Limb (tissue), 2 donors: ENCODE data around the gene GRIN3B.

Experiments
- DNase-seq, 2 donors: peaks; one replicate each; pipeline ENCODE4 v3.0.0-alpha.2; 2016; ENCODE audit errors: extremely low spot score in 2 of 2

The GRIN3B gene

GRCh38 chr19:1041272-1041834, 41.1 kb downstream of the GRIN3B start:
- DNase-seq, result no peak

DNA sequence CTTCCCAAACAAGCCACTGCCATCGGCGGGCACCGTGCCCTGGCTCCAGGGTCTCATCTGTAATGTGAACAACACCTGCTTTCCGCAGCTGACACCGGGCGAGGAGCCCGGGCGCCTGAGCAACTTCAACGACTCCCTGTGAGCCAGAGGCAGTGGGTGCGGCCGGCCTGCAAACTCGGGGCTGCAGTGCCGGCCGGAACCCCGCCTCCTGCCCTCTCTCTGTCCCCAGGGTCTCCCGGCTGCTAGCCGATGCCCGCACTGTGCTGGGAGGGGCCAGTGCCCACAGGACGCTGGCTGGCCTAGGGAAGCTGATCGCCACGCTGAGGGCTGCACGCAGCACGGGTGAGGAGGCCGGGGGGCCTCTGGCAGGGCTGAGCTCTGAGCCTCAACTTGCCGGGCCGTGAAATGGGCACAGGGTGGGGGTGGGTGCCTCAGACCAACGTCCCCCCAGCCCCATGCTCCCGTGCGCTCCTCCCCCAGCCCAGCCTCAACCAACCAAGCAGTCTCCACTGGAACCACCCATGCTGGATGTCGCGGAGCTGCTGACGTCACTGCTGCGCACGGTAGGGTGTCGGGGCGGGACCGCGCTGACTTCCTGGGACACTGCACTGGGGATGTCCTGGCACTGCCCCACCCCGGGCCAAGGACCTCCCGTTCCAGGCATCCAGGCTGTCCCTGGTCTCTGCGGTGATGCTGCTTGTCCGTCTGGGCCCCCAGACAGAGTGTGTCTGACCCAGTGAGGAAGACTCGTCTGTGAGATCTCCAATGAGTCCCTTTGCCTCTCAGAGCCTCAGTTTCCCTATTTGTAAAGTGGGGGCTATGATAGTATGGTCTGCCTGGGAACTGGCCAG, 41.8 kb downstream of the GRIN3B start:
- no peak for DNase-seq

DNA sequence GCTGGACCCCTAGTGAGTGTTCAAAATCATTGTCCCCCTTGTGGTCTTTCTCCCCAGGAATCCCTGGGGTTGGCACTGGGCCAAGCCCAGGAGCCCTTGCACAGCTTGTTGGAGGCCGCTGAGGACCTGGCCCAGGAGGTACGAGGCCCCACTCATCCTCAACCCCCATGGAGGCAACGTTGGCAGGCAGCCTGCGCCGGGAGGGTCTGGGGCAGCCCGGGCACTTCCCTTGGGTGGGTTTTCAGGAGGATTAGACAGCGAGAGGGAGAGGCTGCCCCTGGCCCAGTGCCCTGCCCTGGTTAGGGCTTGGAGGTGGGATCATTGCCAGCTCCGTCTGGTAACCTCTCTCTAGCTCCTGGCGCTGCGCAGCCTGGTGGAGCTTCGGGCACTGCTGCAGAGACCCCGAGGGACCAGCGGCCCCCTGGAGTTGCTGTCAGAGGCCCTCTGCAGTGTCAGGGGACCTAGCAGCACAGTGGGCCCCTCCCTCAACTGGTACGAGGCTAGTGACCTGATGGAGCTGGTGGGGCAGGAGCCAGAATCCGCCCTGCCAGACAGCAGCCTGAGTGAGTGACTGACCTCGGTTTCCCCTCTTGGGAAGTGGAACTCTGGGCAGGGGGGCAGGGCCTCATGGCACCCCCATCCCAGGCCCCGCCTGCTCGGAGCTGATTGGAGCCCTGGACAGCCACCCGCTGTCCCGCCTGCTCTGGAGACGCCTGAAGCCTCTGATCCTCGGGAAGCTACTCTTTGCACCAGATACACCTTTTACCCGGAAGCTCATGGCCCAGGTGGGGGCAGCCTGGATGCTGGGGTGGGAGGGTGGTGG, 42.7 kb downstream of the GRIN3B start:
- DNase-seq, result no peak

DNA sequence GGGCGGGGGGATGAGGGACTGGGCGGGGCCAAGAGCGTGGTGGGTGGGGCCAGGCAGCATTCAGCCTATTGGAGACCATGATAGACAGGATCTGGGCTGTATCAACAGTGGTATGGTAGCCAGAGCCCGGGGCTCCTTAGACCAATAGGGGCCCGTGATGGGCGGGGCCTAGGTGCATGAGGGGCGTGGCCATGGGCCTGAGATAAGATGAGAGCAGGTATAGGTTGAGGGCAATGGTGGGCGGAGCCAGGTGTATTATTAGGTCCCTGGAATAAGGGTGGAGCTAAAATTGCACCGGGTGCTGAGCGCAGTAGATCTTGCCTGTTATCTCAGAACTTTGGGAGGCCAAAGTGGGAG, 45.0 kb downstream of the GRIN3B start:
- DNase-seq, result no peak

- DNase-seq, result no peak
Measured at GRCh38 chr19:1046117-1046626, 46.0 kb downstream of the GRIN3B start.

DNA sequence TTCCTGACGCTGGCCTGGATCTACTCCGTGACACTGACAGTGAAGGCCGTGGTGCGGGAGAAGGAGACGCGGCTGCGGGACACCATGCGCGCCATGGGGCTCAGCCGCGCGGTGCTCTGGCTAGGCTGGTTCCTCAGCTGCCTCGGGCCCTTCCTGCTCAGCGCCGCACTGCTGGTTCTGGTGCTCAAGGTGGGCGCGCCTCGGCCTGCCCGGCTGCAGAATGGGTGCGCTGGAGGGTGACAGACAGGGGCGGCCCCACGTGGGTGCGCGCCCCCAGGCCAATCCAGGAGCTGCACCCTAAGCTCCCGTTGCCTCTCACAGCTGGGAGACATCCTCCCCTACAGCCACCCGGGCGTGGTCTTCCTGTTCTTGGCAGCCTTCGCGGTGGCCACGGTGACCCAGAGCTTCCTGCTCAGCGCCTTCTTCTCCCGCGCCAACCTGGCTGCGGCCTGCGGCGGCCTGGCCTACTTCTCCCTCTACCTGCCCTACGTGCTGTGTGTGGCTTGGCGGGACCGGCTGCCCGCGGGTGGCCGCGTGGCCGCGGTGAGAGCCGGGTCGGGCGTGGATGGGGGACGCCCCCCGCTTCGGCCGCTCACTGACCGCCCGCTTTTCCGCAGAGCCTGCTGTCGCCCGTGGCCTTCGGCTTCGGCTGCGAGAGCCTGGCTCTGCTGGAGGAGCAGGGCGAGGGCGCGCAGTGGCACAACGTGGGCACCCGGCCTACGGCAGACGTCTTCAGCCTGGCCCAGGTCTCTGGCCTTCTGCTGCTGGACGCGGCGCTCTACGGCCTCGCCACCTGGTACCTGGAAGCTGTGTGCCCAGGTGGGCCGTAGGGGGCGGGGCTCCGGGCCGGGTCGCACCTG, 46.8 kb downstream of the GRIN3B start:
- no peak for DNase-seq

GRCh38 chr19:1047696-1048147, 47.5 kb downstream of the GRIN3B start:
- no peak for DNase-seq

DNA sequence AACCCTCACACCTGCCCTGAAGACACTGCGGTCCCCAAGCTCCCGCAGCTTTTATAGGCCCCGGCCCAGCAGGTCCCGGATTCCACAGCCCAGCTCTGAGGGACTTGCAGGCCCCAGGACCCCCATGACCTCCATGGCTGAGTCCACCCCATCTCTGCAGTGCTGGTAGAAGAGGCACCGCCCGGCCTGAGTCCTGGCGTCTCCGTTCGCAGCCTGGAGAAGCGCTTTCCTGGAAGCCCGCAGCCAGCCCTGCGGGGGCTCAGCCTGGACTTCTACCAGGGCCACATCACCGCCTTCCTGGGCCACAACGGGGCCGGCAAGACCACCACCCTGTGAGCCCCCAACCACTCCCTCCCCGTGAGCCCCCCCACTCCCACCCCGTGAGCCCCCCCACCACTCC, 48.9 kb downstream of the GRIN3B start:
- no peak for DNase-seq

GRCh38 chr19:1049800-1050199, 49.6 kb downstream of the GRIN3B start:
- no peak for DNase-seq

- DNase-seq, result no peak
Measured at GRCh38 chr19:1050989-1051788, 51.0 kb downstream of the GRIN3B start.

DNA sequence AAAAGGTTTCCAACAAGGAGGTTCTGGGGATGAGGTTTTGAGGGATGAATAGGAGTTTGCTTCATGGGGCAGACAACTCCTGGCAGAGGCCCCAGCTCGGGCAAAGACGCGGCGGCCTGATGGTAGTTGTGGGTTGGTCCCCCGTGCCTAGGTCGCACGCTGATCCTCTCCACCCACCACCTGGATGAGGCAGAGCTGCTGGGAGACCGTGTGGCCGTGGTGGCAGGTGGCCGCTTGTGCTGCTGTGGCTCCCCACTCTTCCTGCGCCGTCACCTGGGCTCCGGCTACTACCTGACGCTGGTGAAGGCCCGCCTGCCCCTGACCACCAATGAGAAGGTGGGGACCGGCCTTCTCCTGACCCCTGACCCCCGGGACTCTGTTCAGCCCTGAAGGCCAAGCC, 51.6 kb downstream of the GRIN3B start:
- no peak for DNase-seq

GRCh38 chr19:1052349-1052975, 52.2 kb downstream of the GRIN3B start:
- no peak for DNase-seq

DNA sequence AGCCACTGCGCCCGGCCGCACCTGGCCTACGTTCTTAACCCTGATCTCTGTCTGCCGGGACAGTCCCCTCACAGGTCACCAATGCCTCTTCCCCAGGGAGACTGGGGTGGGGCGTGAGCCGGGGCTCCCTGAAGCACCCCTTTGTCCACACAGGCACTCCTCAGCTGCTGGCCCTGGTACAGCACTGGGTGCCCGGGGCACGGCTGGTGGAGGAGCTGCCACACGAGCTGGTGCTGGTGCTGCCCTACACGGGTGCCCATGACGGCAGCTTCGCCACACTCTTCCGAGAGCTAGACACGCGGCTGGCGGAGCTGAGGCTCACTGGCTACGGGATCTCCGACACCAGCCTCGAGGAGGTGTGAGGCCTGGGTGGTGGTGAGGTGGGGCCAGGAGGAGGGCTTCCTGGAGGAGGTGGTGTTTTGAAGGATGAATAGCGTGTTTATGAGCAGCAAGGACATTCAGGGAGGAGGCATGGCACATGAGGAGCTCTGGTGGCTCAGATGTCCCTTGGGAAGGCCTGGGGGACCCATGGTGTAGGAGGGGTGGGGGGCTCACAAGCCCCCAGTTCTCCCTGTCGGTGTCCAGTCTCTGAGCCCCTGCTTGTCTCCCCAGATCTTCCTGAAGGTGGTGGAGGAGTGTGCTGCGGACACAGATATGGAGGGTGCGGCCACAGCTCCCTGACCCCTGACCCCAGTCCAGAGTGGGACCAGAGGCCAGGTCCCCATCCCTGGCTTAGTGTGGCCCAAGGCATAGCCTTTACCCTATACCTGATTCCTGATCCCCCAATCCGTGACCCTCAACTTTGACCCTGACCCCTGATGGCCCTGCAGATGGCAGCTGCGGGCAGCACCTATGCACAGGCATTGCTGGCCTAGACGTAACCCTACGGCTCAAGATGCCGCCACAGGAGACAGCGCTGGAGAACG, 53.2 kb downstream of the GRIN3B start:
- DNase-seq, result no peak

DNA sequence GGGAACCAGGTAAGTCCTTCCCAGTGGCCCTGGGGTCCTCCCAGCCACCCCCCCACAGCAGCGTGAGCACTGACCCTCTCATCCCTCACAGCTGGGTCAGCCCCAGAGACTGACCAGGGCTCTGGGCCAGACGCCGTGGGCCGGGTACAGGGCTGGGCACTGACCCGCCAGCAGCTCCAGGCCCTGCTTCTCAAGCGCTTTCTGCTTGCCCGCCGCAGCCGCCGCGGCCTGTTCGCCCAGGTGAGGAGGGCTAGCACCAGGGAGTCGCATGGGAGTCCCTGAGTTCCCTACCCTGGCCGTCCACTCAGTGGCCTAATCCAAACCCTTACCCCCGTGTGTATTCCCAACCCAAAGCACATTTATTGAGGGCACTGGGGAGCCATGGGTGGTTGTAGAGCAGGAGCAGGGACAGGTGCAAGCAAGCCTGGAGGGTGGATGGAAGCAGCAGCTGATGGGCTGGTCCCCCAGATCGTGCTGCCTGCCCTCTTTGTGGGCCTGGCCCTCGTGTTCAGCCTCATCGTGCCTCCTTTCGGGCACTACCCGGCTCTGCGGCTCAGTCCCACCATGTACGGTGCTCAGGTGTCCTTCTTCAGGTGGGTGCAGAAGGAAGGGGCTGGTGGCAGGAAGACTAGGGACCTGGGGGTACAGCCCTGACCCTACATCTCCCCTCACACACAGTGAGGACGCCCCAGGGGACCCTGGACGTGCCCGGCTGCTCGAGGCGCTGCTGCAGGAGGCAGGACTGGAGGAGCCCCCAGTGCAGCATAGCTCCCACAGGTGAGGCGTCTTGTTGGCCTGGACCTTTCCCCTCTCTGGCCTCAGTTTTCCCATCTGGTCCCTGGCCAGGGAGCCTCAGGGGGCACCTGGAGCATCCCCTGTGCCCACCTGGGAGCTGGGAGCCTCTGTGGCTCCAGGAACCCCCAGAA, 54.1 kb downstream of the GRIN3B start:
- no peak for DNase-seq

DNA sequence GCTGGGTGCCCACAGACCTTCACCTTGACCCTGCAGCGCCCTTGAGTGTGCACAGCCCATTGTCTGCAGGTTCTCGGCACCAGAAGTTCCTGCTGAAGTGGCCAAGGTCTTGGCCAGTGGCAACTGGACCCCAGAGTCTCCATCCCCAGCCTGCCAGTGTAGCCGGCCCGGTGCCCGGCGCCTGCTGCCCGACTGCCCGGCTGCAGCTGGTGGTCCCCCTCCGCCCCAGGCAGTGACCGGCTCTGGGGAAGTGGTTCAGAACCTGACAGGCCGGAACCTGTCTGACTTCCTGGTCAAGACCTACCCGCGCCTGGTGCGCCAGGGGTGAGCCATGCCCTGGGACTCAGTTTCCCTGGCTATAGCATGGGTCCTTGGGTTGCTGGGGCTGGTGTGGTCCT, 54.8 kb downstream of the GRIN3B start:
- no peak for DNase-seq

GRCh38 chr19:1055886-1056620, 55.8 kb downstream of the GRIN3B start:
- DNase-seq, result no peak
